Activated CD8-positive, alpha-beta memory T cell treated with anti-CD3 and anti-CD28 coated beads for 24 hours (primary cell): Measurements from ENCODE around the gene PARP3.

Experiments
- DNase-seq: peaks from one replicate; pipeline ENCODE4 v3.0.0-alpha.2; 2020

Gene PARP3

DNA sequence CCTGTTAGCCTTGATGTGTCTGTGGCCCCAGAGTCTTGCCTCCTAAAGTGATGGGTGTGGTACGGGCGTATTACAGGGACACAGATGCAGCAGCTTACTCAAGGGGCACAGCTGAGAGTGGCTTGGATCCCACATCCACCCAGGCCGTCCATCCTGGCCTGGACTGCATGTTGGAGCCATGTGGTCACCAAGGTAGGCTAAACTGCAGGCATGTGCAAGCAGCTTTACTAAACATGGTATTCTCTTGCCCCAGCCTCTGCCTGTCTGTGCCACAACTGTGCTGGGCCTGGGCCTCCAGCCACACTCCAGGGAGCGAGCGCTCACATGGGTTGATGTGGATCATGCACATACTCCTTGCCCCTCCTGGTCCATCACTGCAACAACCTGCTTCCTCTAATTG lies 7.0 kb downstream of the PARP3 start:
- DNase-seq = no peak

DNA sequence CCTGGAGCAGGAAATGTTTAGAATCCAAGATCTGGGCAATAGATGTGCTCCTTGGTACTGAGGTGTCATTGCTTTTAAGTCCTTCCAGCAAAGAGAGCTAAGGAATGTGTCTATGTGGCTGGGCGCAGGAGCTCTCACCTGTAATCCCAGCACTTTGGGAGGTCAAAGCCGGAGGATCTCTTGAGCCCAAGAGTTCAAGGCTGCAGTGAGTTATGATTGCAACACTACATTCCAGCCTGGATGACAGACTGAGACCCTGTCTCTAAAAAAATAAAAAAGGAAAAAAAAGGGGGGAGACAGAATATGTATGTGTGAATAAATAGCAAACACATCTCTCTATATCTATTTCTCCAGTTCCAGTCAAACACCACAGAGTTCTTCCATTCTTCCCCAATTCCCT lies 8.7 kb downstream of the PARP3 start:
- DNase-seq = no peak

DNA sequence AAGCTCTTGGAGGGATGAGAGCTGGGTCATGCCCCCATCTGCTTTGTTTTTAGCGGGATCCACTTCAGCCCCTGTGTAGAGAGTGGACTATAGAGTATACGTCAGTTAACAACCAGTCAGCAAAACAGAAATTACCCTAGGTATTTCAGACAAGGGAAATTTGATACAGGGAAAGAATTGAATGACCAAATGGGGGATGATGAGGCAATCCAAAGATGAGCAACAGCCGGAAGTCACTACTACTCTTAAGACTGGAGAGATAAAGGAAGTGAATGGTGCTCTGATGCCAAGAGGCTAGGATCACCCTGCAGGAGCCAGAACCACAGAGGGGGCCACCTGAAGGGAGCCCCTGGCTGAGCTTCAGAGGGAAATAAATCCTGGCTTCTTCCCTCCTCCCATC lies 11.3 kb downstream of the PARP3 start:
- no peak for DNase-seq

DNA sequence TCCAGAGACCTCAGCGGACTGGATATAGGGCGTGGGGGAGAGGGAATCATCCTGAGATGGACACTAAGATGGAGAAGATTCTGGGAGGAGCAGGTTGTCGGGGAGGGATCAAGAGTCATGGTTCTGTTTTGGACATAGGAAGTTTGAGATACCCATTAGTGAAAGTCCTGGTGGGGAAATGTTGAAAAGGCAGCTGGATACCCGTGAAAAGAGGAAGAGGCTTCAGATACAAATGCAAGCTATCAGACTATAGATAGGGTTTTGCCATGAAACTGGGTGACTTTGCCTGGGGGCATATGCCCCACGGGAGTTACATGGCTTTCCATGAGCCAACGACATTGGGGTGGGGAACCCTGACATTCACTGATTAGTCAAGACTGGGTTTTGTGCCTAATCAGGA lies 11.9 kb downstream of the PARP3 start:
- DNase-seq = no peak

DNA sequence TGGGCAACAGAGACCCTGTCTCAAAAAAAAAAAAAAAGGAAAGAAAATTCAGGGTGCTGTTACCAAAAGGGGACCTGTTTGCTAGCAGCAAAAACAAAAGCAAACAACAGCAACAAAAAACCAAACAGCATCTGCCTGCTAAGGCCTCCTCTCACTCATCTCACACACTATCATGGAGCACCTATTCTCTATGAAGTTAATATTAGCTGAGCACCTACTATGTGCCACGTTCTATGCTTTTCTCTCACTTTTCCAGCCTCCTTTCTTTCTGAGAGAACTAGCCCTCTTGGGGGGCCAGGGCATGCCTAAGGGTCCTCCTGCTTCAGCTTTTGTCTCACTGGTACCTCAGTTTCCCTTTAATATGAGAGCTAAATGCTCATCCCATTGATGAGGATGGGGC lies 12.6 kb downstream of the PARP3 start:
- DNase-seq = no peak

DNA sequence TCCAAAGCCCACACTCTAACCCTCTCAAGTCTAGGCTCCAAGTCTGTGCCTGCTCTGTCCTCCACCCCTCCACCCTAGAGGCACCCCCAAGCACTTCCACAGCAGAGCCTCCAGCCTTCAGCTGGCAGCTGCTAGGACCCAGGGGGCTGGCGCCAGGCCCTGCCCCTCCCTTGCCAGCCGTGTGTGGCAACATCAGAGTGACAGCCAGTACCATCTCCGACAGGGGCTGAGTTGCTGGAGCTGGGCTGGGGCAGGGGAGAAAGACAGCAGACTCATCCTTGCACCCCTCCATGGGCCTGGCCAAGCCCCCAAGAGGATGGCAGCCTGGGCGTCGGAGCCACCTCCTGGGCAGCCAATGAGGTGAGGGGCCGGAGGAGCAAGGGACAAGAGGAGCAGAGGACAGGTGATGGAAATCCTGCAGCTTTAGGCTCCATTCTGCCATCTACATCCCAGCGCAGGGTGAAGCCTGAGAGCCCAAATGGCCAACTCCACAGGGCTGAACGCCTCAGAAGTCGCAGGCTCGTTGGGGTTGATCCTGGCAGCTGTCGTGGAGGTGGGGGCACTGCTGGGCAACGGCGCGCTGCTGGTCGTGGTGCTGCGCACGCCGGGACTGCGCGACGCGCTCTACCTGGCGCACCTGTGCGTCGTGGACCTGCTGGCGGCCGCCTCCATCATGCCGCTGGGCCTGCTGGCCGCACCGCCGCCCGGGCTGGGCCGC lies 13.2 kb downstream of the PARP3 start, which contains the start of gene GPR62:
Gene GPR62 (plus strand): TSS at position 207 of the 718 bp plus-strand sequence. CDS start 272 bp downstream, at position 479.
- DNase-seq = no peak

DNA sequence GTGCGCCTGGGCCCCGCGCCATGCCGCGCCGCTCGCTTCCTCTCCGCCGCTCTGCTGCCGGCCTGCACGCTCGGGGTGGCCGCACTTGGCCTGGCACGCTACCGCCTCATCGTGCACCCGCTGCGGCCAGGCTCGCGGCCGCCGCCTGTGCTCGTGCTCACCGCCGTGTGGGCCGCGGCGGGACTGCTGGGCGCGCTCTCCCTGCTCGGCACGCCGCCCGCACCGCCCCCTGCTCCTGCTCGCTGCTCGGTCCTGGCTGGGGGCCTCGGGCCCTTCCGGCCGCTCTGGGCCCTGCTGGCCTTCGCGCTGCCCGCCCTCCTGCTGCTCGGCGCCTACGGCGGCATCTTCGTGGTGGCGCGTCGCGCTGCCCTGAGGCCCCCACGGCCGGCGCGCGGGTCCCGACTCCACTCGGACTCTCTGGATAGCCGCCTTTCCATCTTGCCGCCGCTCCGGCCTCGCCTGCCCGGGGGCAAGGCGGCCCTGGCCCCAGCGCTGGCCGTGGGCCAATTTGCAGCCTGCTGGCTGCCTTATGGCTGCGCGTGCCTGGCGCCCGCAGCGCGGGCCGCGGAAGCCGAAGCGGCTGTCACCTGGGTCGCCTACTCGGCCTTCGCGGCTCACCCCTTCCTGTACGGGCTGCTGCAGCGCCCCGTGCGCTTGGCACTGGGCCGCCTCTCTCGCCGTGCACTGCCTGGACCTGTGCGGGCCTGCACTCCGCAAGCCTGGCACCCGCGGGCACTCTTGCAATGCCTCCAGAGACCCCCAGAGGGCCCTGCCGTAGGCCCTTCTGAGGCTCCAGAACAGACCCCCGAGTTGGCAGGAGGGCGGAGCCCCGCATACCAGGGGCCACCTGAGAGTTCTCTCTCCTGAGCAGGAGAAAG lies 14.0 kb downstream of the PARP3 start:
- peak; percentile 80 for DNase-seq

DNA sequence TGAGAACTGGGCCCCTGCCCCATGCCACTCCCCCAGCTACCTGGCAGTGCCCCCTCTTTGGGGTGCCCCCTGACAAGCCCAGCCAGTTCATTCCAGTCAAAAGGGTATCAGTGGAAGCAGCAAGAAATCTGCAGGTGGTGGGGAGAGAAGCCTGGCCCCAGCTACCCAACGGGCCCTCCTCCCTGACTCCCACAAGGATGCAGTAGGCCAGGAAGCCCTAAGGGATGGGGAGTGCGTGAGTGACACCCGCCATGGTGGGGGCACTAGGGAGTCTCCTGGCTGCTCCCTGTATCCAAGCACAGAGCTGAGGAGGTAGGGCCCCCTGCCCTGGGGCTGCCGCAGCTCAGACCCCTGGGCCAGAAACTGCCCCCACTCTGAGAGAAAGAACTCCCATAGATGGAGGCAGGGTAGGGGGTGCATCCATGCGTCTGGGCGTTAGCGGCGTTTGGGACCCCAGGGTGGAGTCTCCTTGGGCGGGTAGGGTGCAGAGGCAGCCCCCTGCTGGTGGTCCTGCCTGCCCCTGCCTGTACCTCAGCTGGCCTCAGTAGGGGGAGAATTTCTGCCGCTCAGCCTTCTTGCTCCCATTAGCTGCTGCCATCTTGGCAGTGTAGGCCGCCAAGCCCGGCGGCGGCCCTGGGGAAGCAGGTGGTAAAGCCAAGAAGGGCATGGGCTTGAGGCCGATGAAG lies 15.5 kb downstream of the PARP3 start:
- DNase-seq = no peak

DNA sequence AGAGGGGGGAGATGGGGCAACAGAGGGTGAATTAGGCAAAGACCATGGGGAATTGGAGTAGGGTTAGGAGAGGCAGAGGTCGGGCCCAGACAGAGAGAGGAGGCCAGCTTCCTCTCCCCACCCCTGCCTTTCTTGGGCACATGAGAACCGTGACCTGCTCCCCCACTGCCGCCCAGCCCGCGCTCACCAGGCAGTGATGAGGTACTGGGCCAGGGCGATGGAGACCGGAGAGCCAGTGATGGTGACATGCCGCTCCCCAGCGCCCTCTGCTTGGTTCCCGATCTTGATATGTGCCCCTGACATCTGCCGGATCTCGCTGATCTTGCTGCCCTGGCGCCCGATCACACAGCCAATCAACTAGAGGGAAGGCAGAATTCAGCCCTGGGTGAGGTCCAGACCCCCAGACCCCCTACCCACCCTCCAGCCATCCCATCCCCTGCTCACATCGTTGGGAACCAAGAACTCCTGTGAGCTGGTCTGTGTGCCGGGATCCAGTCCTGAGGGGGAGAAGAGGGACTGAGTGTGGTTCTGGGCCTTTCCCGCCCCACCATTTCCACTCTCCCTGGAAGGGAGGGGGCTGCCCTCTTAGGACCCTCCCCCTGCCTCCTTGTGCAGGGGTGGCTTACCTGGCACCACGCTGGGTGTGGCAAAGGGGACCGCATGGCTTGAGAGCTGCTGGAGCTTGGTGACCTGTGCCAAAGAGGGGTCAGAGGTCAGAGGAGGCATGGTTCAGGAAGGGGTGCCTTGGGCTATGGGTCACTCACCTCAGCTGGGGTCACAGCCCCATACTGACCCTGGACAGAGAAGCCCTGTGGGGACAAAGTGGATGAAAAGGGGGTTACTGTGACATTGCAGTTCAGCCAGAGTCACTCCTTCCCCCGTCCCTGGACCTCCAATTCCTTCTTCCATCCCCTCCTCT lies 16.7 kb downstream of the PARP3 start:
- no peak for DNase-seq

DNA sequence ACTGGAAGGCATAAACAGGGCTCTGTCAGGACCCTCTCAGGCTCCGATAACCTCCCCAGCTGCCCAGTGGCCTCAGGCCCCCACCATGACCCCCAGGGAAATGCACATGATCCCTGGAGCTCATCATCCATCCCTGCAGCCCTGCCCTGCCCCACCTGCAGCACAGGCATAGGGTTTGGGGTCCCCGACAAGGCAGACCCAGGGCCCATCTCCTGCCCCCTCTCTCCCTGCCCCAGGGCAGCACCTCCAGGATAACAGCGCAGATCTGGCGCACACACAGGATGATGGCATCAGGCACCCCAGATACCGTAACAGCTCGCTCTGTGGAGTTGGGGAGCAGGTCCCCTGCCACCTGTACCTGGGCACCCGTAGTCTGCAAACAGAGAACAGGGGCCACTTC lies 17.5 kb downstream of the PARP3 start:
- DNase-seq = no peak

DNA sequence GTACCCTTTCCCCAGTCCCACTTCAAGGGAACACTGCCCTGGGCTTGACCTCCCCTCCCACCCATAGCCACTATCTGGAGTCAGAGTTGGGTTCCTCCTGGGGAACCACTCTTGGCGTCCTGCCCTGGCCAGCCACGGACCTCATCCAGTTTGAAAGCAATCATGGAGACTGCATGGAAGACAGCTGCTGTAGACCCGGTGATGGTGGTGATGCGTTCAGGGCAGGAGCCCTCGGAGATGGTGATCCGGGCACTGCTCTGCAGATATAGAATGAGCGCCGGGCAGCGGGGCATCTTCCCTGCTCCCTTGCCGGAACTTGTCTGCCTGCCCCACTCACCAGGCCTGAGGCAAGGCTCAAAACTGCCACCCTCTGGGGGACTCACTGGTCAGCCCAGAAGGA lies 18.2 kb downstream of the PARP3 start:
- DNase-seq = no peak

DNA sequence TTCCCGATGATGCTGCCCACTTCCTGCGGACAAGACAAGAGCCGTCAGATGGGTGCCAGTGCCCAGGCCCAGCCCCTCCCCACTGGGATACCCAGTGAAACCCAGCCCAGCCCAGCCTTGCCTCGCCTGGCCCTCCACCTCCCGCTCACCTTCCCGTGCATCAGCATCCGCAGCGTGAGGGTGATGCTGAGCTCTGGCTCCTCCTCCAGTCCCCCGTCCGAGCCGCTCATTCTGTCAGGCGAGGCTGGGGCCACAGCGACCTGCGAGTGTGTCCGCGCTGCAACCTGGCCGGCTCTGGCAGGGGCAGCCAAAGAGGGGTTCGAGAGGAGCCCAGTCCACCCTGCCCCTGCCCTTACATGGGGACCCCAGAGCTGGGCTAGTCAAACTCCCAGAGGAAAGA lies 18.8 kb downstream of the PARP3 start:
- no peak for DNase-seq

DNA sequence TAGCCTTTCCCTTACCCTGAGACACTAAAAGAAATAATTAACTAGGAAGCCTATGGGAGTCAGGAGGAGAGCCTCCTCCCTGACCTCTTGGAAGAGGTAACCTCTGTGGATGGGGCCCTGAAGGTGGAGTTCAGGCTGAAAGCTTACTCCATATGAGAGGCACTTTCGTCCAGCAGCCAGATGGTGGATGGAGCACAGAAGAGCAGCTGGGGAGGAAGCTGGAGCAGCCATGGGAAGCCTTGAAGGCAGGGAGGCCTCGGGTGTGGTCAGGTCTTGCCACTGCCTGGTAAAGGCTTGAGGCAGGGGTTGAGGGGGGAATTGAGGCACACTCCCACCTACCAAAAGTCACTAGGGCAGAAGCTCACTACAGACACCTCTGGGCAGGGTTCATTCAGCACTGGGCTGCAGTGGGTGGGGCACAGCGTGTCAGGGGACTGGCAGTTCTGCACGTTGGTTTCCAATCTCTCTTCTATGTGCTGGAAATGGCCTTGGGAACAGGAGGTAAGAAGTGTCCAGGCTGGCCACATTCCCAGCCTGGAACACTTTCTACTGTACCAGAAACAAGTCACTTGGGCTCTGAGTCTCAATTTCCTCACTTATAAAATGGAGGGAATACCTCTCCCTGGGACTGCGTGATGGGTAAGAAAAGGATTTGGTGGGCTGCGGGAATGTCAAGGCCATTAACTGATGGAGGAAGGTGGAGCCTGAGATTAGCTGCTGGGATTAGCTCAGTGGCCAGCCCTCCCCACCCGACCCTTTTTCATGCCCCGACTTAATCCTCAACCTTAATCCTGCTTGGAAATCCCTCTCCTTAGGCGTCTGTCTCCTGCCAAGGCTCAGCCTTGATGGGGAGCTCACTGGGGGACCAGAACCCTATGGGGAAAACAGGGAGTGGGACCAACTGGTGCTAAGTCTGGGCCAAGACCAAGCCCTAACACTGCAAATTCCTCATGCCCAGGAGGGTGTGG lies 19.7 kb downstream of the PARP3 start:
- no peak for DNase-seq

DNA sequence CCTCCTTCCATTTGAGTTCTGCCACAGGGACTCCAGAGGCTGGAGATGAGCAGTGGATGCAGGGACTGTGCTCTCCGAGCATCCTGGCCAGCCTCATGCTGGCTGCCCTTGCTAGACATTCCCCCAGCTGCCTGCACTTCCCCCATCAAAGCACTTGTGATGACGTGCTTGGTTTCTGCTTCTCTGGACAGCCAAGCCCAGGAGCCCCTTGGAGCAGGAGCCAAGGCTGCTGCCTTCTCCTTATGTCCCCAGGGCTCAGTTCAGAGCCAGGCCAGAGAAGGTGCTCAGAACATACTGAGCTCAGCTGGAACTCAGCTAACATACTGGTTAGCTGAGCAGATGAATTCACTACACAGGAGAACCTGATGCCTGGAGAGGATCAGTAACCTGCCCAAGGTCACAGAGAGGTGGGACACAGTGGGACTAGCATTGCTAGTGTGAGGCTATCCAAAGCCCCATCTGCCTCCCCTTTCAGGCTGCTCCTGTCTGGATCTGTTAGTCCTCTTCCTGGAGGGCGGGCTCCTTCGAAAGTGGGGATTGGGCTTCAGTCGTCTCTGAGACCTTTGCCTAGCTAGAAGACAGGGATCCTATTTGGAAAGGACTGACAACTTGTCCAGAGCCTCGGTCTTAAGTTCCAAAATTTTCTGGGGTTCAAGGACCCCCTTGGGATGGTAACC lies 20.8 kb downstream of the PARP3 start:
- no peak for DNase-seq

DNA sequence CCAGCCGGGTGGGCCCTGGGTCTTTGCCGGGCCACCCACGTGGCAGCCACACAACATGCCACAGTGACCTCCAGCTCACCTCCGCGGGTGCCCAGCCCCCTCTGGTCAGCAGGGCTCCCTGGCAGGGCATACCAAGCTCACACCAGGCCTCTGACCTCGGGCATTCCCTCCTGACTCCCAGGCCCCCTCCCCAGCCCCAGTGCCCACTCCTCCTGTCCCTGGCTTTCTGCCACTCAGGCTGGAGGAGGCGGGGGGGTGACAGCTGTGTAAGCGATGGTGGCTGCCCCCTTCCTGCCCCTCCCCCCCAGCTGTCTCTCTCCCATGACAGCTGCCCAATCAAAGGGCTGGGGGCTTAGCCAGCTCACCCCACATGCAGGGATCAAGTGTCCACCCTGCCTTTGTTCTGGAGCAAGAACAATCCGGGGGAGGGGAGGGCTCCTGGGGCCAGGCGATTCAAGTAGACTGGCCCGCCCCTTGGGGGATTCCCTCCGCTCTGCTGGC lies 21.8 kb downstream of the PARP3 start:
- DNase-seq = no peak

DNA sequence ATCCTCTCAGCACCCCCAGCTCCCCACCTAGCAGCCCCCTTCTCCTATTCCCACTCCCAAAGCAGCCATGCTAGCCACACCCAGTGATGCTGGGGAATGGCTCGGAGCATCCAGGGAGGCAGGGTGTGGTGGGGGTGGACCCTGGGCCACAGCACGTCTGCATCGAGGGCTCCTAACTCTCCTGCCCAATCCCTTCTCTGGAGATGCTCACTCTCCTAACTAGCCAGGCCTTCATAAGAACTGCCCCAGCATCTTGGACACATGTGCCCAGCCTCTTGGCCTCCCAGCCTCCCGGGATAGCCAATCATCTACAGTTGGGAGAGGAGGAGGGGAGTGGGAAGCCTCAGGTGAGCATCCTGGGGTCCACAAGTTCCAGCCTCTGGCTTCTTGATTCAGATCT lies 22.4 kb downstream of the PARP3 start:
- DNase-seq = no peak

DNA sequence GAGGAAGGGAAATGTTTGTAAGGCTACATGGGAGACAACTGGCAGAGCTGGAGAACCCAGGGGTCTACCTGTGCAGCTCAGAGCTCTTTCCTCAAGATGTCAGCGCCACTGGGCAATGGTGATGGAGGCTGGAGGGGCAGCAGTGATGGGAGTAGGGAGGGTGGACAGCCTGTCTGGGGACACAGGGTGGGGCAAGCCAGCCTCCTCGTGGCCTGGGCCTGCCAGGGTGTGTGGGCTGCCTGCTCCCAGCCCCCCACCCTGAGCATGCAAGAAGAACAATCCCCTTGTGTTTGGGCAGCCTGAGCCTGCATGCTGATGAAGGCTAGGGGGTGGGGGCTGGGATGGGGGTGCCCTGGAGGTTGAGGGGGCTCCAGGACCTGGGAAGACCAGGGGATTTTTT lies 23.9 kb downstream of the PARP3 start:
- DNase-seq = no peak

DNA sequence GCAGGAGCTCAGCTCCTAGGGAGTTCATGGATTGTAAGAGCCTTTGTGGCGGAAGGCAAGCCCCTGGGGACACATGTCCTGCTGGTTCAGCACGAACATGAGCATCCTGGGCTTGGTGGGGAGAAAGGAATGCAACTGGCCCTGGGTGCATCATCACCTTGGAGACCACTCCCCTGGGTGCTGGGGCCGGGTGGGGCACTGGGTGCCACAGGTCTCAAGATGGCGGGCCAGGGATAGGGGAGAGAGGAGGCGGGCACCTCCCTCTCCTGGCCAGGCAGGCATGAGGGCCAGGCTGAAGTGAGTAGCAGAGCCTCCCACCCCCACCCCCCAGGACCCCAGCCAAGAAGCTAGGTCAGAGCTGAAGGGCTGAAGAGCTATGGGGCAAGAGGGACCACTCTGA lies 24.3 kb downstream of the PARP3 start:
- DNase-seq = no peak

DNA sequence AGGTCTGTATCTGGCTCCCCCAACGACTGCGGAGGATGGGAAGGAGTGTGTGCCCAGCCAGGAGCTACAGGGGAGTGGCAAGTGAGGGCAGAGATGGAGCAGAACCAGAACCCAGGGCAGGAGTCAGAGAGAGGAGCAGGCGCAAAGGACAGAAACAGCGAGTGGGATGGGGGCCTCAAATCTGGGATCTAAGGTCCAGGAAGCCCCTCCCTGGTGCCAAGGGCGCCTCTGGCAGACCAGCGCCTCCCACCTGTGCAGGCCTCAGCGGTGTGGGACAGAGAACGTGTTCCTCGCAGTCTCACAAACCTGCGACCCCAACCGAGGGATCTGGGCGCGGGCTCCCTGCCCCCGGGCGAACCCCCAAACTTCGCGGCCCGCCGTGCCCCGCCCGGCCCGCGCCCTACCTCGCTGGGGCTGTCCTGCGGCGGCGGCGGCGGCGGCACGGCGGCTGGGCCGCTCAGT lies 24.8 kb downstream of the PARP3 start:
- DNase-seq = peak; percentile 76

DNA sequence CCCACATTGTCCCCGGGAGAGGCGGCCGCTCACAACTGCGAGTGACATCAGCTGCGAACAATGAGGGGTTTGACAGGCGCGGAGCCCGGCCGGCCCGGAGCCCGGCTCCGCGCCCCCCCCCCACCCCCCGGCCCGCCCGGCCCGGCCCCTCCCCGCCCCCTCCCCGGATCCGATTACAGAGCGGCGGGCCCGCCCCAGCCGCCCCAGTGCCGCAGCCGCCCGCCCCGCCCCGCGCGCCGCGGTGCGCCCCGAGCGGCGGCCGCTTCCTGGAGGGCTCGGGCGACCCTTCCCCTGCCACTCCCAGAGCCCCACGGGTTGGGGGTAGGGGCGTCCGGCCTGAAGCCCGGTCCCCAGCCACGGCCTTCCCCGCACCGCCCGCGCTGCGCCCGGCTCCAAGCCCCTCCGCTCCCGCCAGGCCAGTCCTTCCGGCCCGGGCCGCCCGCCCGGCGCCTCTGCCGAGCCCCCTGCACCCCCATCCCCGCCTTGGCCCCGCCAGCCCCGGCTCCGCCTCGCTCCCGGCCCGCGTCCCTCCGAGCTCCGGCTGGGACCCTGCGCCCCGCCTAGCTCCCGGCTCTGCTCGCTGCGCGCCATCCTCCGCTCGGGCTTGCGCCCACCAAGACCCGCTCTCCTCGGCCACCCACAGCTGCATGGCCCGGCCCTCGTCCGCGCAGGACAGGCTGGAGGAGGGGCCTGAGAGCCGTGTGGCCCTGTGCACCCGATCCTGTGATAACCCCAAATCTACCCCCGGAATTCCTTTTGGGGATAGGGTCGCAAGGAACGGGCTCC lies 25.4 kb downstream of the PARP3 start, which contains the start of gene PCBP4:
Gene PCBP4 (minus strand): TSS at position 71 of the 786 bp plus-strand sequence. CDS start 6,214 bp downstream, outside the sequence.
- peak; percentile 73 for DNase-seq
